ENCODE measurements around the gene TMEM260. TPM values are rescaled to one million over a fixed set of nuclear protein-coding genes. Genes with fewer than 3 reads are reported as not detected.

The TMEM260 gene
- total RNA-seq = 10 to 100 TPM; 11.2 to 30.5 (median 20.8) TPM

DNA sequence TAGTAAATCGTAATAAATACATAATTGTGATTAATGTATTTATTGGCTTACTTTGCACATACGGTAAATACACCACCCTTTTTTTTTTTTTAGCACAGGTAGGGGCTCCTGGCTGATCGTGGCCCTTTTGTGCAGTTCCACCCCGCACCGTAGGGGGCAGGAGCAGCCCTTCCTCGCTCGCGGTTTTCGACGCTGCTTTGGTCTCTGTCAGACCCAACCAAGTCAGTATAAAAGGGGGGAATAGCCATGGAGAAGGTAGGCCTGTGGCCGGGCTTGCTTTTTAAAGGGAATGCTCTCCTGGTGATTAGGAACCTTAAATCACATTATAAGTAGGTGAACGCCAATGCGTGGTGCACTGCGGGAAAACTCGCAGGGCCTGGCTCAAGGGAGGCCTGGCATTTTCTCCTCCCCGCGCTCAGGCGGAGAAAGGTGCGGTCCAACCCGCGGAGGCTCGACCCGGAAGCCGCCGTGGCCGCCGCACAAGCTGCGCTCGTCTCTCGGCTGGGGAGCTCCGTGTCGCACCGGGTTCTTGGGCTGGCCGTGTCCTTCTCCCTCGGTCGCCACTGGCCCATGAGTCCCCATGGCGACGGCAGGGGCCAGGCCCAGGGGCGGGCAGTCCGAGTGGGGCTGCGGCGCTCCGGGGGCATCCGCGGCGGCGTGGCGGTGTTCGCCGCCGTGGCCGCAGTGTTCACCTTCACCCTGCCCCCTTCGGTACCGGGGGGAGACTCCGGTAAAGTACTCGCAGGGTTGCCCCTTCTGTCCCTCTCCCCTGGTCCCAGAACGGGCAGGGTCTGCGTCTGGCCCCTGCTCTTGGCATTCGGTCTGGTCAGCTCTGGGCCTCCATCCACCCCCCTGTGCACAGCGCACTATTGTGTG lies at the start of gene TMEM260:
TSS of gene TMEM260 (plus strand) at position 454 of the 876 bp plus-strand sequence. CDS start at position 571, 117 bp downstream.
- H3K27ac ChIP-seq = peak within 1 kb of the TSS; percentile 97 to 99
- 0 to 3% (median 0%) methylated on average over 1 to 20 of the region's 60 CpGs; no CpG with 5 or more reads in 1 of the 10 experiments for WGBS, 10 experiments
- peak within 1 kb of the TSS; percentile 77 to 98 (median 97) for H3K4me3 ChIP-seq
- in situ Hi-C loops (cut with MboI; ENCODE audit: low pct_unique_long_range_greater_than_20kb in 2 of 9, low sequenced_read_pairs in 9 of 9, unreplicated experiment in 9 of 9) = no loop called here
- peak; percentile 92 to 96 (median 94) for ATAC-seq (replicated peaks in 6 of 8)
- peaks cover 6 to 9% of the 10 kb centered on the region in 2 donors for H3K4me1 ChIP-seq (replicated peaks in 1 of 2)

DNA sequence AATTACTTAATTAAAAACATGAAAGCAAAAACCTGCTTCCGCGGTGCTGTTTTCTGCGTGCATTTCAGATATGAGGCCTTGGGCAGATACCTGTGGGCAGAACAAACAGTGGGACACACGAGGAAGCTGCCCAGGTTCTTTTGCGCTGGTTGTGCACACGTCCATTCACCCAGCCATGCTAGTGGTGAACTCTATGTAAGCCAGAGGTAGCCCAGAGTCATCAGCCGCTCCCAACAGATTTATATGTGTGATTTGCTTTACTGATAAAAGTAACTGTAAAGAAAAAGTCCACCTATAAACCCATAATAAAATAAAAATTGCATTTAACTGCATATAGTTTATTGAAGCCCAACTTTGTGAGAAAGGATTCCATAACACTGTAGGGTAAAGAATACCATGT lies 47.1 kb upstream of the TMEM260 start:
- in situ Hi-C loops (cut with MboI; ENCODE audit: low pct_unique_long_range_greater_than_20kb in 2 of 9, low sequenced_read_pairs in 9 of 9, unreplicated experiment in 9 of 9) = loop anchor here in 1 of 9 experiments (25.0 kb wide), 1 partner anchor 780 kb away; no protein-coding TSS in a partner anchor
- H3K27ac ChIP-seq = no peak overlapping the region
- 46 to 98% (median 91%) methylated on average over 3 to 6 of the region's 7 CpGs; no CpG with 5 or more reads in 2 of the 10 experiments for WGBS, 10 experiments
- ATAC-seq (replicated peaks in 6 of 8) = no peak
- no peaks in the 10 kb centered on the region for H3K4me1 ChIP-seq (replicated peaks in 1 of 2)
- no peak overlapping the region for H3K4me3 ChIP-seq

DNA sequence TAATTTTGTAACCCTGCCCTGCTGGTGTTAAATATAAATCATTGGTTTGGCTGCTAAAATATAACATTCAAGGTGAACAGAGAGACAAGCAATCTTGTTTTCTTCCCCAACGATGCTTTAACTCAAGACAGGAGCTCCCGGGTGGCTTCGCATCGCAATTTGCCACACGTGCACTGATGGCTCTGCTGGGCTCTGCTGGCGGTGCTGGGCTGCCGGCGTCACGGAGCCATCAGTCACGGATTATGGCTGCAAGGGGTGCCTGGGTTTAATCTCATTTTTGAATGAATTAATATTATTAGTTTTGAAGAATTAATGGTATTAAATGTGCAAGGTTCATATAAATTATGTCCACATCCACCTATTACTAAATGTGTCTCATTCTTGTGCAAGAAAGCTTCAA lies 44.9 kb upstream of the TMEM260 start:
- no peak for ATAC-seq (replicated peaks in 6 of 8)
- in situ Hi-C loops (cut with MboI; ENCODE audit: low pct_unique_long_range_greater_than_20kb in 2 of 9, low sequenced_read_pairs in 9 of 9, unreplicated experiment in 9 of 9) = loop anchor here in 1 of 9 experiments (25.0 kb wide), 1 partner anchor 778 kb away; no protein-coding TSS in a partner anchor
- 40 to 100% (median 80%) methylated on average over 1 to 9 of the region's 10 CpGs for WGBS, 10 experiments
- no peak overlapping the region for H3K27ac ChIP-seq
- H3K4me1 ChIP-seq (replicated peaks in 1 of 2) = no peaks in the 10 kb centered on the region
- no peak overlapping the region for H3K4me3 ChIP-seq

DNA sequence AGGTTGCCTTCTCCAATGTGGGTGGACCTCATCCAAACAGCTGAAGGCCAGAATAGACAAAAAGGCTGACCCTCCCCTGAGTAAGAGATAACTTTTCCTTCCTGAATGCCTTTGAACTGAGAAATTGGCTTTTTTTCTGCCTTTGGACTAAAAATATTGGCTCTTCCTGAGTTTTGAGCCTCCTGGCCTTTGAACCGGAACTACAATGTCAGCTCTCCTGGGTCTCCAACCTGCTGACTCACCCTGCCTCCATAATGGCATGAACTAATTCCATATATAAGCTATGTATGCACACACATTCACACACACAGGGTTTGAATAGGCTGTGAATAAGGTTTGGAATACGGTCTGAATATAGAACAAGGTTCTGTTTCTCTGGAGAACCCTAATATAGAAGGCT lies 39.7 kb upstream of the TMEM260 start:
- H3K27ac ChIP-seq = no peak overlapping the region
- in situ Hi-C loops (cut with MboI; ENCODE audit: low pct_unique_long_range_greater_than_20kb in 2 of 9, low sequenced_read_pairs in 9 of 9, unreplicated experiment in 9 of 9) = loop anchor here in 1 of 9 experiments (25.0 kb wide), 1 partner anchor 772 kb away; no protein-coding TSS in a partner anchor
- no peak overlapping the region for H3K4me3 ChIP-seq
- 44 to 100% (median 80%) methylated on average over 1 to 2 of the region's 2 CpGs; no CpG with 5 or more reads in 3 of the 10 experiments for WGBS, 10 experiments
- ATAC-seq (replicated peaks in 6 of 8) = no peak
- H3K4me1 ChIP-seq (replicated peaks in 1 of 2) = no peaks in the 10 kb centered on the region

DNA sequence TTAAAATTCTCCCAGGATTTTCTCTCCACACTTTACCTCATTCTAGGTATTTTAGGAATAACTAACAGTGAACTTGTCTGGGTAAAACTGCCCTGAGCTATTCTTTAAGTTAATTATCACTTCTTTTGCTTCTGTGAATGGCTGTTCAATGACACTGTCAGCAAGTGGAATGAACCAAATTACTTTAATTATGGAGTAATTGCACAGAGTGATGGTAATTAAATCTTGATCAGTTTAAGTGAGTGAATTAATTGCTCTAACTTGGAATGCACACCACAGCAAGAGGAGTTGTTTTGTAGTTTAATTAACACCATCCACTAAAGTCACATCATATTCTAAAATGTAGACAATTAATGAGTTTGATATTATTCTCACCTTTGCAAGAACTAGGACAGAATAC lies 36.2 kb upstream of the TMEM260 start:
- in situ Hi-C loops (cut with MboI; ENCODE audit: low pct_unique_long_range_greater_than_20kb in 2 of 9, low sequenced_read_pairs in 9 of 9, unreplicated experiment in 9 of 9) = loop anchor here in 1 of 9 experiments (25.0 kb wide), 1 partner anchor 769 kb away; no protein-coding TSS in a partner anchor
- H3K27ac ChIP-seq = no peak overlapping the region
- no peak overlapping the region for H3K4me3 ChIP-seq
- H3K4me1 ChIP-seq (replicated peaks in 1 of 2) = no peaks in the 10 kb centered on the region
- no peak for ATAC-seq (replicated peaks in 6 of 8)

DNA sequence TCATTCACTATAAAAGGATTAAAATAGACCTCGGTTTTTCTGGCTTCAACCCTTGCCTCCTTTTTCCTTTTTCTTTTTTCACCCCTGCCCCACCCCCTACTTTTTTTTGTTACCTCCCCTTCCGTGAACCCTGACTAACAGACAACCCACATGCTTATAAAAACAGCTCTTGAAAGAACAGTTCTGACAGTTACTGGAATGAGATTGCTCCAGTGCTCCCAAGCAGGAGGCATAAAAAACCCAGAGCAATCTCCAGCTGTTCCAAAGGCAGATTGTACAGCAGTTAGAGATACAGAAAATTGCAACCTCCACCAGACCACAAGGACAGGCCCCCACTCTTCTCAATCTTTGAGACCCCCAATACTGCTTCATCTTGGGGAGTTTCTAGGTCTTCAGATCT lies 29.9 kb upstream of the TMEM260 start:
- no peak overlapping the region for H3K27ac ChIP-seq
- no peak overlapping the region for H3K4me3 ChIP-seq
- H3K4me1 ChIP-seq (replicated peaks in 1 of 2) = peaks cover 0 to 2% of the 10 kb centered on the region in 2 donors
- ATAC-seq (replicated peaks in 6 of 8) = no peak
- in situ Hi-C loops (cut with MboI; ENCODE audit: low pct_unique_long_range_greater_than_20kb in 2 of 9, low sequenced_read_pairs in 9 of 9, unreplicated experiment in 9 of 9) = loop anchor here in 2 of 9 experiments (25.0 kb wide), 3 partner anchors 338 to 763 kb away; no protein-coding TSS in a partner anchor
- 0 to 60% (median 50%) methylated on average over 1 to 2 of the region's 2 CpGs; no CpG with 5 or more reads in 5 of the 10 experiments for WGBS, 10 experiments

DNA sequence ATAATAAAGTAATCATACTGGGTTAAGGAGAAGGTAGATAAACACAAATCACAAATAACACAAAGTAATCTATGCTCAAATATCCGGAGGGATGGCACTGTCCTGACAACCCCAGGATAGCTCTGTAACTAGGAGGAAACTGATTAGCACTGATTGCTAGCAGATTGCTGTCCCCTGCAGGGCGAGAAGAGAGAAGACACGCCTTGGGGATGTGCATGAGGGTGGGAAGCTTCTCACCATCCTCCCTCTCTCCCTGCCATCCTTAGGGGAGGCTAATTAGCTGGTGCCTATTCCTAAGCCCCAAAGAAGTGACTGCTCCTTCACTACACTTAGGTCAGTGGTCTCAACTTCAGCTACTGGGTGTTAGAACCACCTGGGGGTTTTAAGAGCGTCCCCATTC lies 27.0 kb upstream of the TMEM260 start:
- peak in 4 of 8 experiments; percentile 23 to 74 (median 65) for ATAC-seq (replicated peaks in 6 of 8)

DNA sequence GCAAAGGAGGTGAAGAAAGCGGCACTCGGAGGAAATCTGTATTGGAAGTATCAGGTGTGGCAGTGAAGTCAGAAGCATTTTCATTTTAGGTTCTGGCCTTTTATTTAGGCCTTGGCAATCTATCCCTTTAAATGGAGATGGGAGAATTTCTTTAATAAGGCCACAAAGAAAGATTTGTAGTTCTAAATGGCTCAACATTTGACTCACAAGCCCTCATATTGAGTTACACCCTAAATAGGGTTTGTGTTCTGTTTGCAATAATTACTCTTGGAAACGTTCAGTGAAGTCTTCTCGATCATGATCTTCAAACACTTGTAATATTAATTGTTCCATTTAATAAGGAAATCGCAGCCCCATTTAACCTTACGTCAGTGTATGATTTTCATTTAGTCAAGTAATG lies 25.3 kb upstream of the TMEM260 start:
- 14 to 86% (median 75%) methylated on average over 1 to 6 of the region's 6 CpGs for WGBS, 10 experiments
- Histone ChIP-seq H3K27ac (no peak overlapping the region), H3K4me1 (replicated peaks in 1 of 2) (peaks cover 0 to 12% of the 10 kb centered on the region in 2 donors), H3K4me3 (no peak overlapping the region)
- ATAC-seq (replicated peaks in 6 of 8) = no peak
- in situ Hi-C loops (cut with MboI; ENCODE audit: low pct_unique_long_range_greater_than_20kb in 2 of 9, low sequenced_read_pairs in 9 of 9, unreplicated experiment in 9 of 9) = loop anchor here in 1 of 9 experiments (25.0 kb wide), 2 partner anchors 333 to 633 kb away; no protein-coding TSS in a partner anchor

More for the DNA sequence above, 27.0 kb upstream of the TMEM260 start:
- Histone ChIP-seq H3K4me1 (replicated peaks in 1 of 2) (peaks cover 0 to 12% of the 10 kb centered on the region in 2 donors), H3K27ac (no peak overlapping the region), H3K4me3 (no peak overlapping the region)
- in situ Hi-C loops (cut with MboI; ENCODE audit: low pct_unique_long_range_greater_than_20kb in 2 of 9, low sequenced_read_pairs in 9 of 9, unreplicated experiment in 9 of 9) = loop anchor here in 1 of 9 experiments (25.0 kb wide), 2 partner anchors 335 to 635 kb away; no protein-coding TSS in a partner anchor
- 0 to 53% (median 27%) methylated on average over 1 to 4 of the region's 4 CpGs; no CpG with 5 or more reads in 4 of the 10 experiments for WGBS, 10 experiments

DNA sequence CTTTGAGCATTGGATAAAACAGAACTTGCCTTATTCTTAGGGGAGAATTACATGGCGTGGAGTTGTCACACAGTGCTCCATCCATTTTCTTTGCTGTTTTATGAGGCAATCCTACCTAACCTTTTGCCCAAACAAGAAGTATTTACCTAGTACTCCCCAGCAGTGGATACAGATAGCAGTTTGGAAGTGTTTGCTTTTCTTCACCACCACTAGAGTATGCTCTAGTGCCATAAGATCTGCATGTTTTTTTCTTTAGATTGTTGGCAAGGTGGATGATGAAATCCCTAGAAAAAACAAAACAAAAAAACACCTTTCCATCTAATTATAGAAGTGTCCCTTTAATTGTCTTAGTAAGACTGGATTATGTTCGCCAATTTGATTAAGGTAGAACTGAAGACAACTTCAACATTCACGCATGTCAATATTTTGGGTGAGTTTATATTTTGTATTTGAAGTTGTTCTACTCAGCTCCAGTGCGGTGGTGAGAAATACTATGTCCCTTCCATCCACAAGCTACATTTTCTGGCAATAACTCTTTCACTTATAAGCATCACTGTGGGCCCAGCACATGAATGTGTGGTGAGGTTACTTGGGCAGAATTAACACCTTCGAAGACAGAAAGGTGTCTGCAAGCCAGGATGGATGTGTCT lies 23.6 kb upstream of the TMEM260 start:
- Histone ChIP-seq H3K27ac (no peak overlapping the region), H3K4me1 (replicated peaks in 1 of 2) (peaks cover 0 to 12% of the 10 kb centered on the region in 2 donors), H3K4me3 (no peak overlapping the region)
- ATAC-seq (replicated peaks in 6 of 8) = peak; percentile 21 to 84 (median 72)
- in situ Hi-C loops (cut with MboI; ENCODE audit: low pct_unique_long_range_greater_than_20kb in 2 of 9, low sequenced_read_pairs in 9 of 9, unreplicated experiment in 9 of 9) = loop anchor here in 1 of 9 experiments (25.0 kb wide), 2 partner anchors 331 to 631 kb away; no protein-coding TSS in a partner anchor
- WGBS, 10 experiments = 0 to 100% (median 46%) methylated on average over 1 to 5 of the region's 5 CpGs

DNA sequence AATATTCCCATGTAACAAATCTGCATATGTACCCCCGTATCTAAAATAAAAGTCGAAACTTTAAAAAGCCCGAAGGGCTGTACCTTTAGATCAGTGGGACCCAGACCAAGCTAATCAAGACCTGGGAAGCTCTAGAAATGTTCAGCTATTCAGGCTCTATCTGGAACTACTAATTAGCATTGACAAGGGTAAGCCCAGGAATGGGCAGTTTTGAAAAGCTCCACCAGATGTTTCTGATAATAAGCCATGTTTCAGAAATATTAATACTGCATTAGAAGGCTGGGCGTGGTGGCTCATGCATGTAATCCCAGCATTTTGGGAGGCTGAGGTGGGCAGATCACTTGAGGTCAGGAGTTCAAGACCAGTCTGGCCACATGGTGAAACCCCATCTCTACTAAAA lies 20.4 kb upstream of the TMEM260 start:
- 46 to 100% (median 80%) methylated on average over 1 to 4 of the region's 4 CpGs; no CpG with 5 or more reads in 1 of the 10 experiments for WGBS, 10 experiments
- Histone ChIP-seq H3K27ac (no peak overlapping the region), H3K4me1 (replicated peaks in 1 of 2) (peaks cover 0 to 12% of the 10 kb centered on the region in 2 donors), H3K4me3 (no peak overlapping the region)
- in situ Hi-C loops (cut with MboI; ENCODE audit: low pct_unique_long_range_greater_than_20kb in 2 of 9, low sequenced_read_pairs in 9 of 9, unreplicated experiment in 9 of 9) = loop anchor here in 1 of 9 experiments (25.0 kb wide), 2 partner anchors 328 to 628 kb away; no protein-coding TSS in a partner anchor
- peak in 2 of 8 experiments; percentile 51 to 74 for ATAC-seq (replicated peaks in 6 of 8)

DNA sequence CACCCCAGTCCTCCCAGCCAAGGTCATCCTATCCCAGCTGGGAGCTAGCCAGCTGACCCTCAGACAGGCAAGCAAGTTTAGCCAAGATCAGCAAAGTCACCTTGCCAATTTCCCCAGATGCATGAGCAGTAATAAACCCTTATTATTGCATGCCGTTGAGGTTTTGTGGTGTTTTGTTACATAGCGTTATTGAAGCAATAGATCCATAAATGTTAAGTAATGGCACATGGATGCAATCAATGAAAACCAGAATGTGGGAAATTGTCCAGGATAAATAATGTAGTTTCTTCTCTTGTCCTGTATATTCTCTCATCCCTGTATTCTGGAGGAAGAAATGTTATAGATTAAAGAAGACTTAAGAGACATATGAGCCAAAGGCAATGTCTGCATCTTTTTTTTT lies 18.0 kb upstream of the TMEM260 start:
- ATAC-seq (replicated peaks in 6 of 8) = no peak
- no peaks in the 10 kb centered on the region for H3K4me1 ChIP-seq (replicated peaks in 1 of 2)

DNA sequence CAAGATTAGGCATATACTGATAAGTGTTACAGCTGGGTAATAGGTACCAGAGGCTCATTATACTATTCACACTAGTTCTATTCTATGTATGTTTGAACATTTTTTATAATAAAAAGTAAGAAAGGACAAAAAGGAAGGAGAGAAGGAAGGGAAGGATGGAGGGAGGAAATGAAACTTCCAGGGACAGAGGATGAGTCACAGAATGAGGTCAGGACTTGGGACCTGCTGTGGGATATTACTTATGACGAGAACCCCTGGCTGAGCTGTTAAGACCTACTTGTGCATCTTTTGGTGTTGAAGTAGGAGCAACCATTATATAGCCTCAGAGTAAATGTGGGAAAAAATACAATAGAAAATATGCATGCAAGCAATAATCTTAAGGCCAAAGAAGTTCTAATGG lies 16.7 kb upstream of the TMEM260 start:
- Histone ChIP-seq H3K4me1 (replicated peaks in 1 of 2) (no peaks in the 10 kb centered on the region), H3K4me3 (no peak overlapping the region), H3K27ac (no peak overlapping the region)
- in situ Hi-C loops (cut with MboI; ENCODE audit: low pct_unique_long_range_greater_than_20kb in 2 of 9, low sequenced_read_pairs in 9 of 9, unreplicated experiment in 9 of 9) = loop anchor here in 1 of 9 experiments (25.0 kb wide), 2 partner anchors 324 to 624 kb away; no protein-coding TSS in a partner anchor
- ATAC-seq (replicated peaks in 6 of 8) = no peak
- 0 to 100% (median 62%) methylated on average over 1 of the region's 1 CpG; no CpG with 5 or more reads in 1 of the 10 experiments for WGBS, 10 experiments

More for the DNA sequence above, 18.0 kb upstream of the TMEM260 start:
- 0 to 90% (median 20%) methylated on average over 1 to 2 of the region's 2 CpGs; no CpG with 5 or more reads in 1 of the 10 experiments for WGBS, 10 experiments
- H3K4me3 ChIP-seq = no peak overlapping the region
- in situ Hi-C loops (cut with MboI; ENCODE audit: low pct_unique_long_range_greater_than_20kb in 2 of 9, low sequenced_read_pairs in 9 of 9, unreplicated experiment in 9 of 9) = loop anchor here in 1 of 9 experiments (25.0 kb wide), 2 partner anchors 326 to 626 kb away; no protein-coding TSS in a partner anchor
- no peak overlapping the region for H3K27ac ChIP-seq

Data from motor neuron (in vitro differentiated cells).